Neural cell (in vitro differentiated cells): ENCODE measurements around the gene CFAP300. TPM values are rescaled to one million over a fixed set of nuclear protein-coding genes. Genes with fewer than 3 reads are reported as not detected.

Experiments used
- H2AFZ ChIP-seq: fragments of 200-600, 300-800 bp; sonication (generic), shearing (Covaris generic); 2 replicates; pipeline ENCODE4 v1.6.0; 2014; ENCODE audit warnings: low read depth, mild to moderate bottlenecking, antibody characterized with exemption, low read length, moderate library complexity
- H3F3A ChIP-seq: fragments of 200-600 bp; shearing (Covaris generic); 2 replicates; pipeline ENCODE4 v1.6.1; 2016; ENCODE audit warnings: mild to moderate bottlenecking, moderate library complexity, mixed read lengths, antibody characterized with exemption, low read length; ENCODE audit not compliant: insufficient read depth, poor library complexity, severe bottlenecking
- H3K27ac ChIP-seq: fragments of 200-600, 300-800 bp; sonication (generic), shearing (Covaris generic); 2 replicates; pipeline ENCODE4 v1.5.1; 2014; ENCODE audit warnings: mild to moderate bottlenecking, low read length, moderate library complexity
- H3K27me3 ChIP-seq: fragments of 300-800, 200-600 bp; sonication (generic), shearing (Covaris generic); 2 replicates; pipeline ENCODE4 v1.6.0; 2014; ENCODE audit warnings: mild to moderate bottlenecking, low read depth, low read length, moderate library complexity; ENCODE audit not compliant: insufficient read depth
- H3K36me3 ChIP-seq: fragments of 300-800, 200-600 bp; sonication (generic), shearing (Covaris generic); 2 replicates; pipeline ENCODE4 v1.5.1; 2014; ENCODE audit warnings: mild to moderate bottlenecking, antibody characterized with exemption, low read length, moderate library complexity; ENCODE audit not compliant: insufficient read depth
- H3K4me2 ChIP-seq: fragments of 300-800, 200-600 bp; sonication (generic), shearing (Covaris generic); 2 replicates; pipeline ENCODE4 v1.6.0; 2014; ENCODE audit warnings: mild to moderate bottlenecking, low read length
- H3K4me3 ChIP-seq: fragments of 300-800, 200-600 bp; sonication (generic), shearing (Covaris generic); 2 replicates; pipeline ENCODE4 v1.5.1; 2014; ENCODE audit warnings: mild to moderate bottlenecking, low read length, moderate library complexity
- H3K79me2 ChIP-seq: fragments of 200-600 bp; shearing (Covaris generic); replicated peaks from 2 replicates; pipeline ENCODE4 v1.6.0; 2014; ENCODE audit warnings: mild to moderate bottlenecking, low read length, moderate library complexity; ENCODE audit not compliant: insufficient read depth
- H3K9ac ChIP-seq: fragments of 300-800, 200-600 bp; sonication (generic), shearing (Covaris generic); 2 replicates; pipeline ENCODE4 v1.6.1; 2016; ENCODE audit warnings: mild to moderate bottlenecking, low read length, mixed read lengths
- H3K9me2 ChIP-seq: fragments of 200-600 bp; shearing (Covaris generic); 2 replicates; pipeline ENCODE4 v1.6.1; 2016; ENCODE audit warnings: mild to moderate bottlenecking, low read length, mixed read lengths; ENCODE audit not compliant: insufficient read depth
- H3K9me3 ChIP-seq: fragments of 200-600, 300-800 bp; sonication (generic), shearing (Covaris generic); 2 replicates; pipeline ENCODE4 v1.6.1; 2016; ENCODE audit warnings: mild to moderate bottlenecking, mixed run types, low read length, moderate library complexity, mixed read lengths
- H4K20me1 ChIP-seq: fragments of 200-600 bp; shearing (Covaris generic); 2 replicates; pipeline ENCODE4 v1.6.1; 2016; ENCODE audit warnings: mild to moderate bottlenecking, mixed run types; ENCODE audit not compliant: insufficient read depth
- CTCF ChIP-seq: fragments of 450-650 bp; IDR thresholded peaks from 2 replicates; pipeline ENCODE4 v1.5.1; 2014; ENCODE audit warnings: antibody characterized with exemption, mild to moderate bottlenecking, moderate library complexity; ENCODE audit not compliant: poor library complexity, severe bottlenecking
- EP300 ChIP-seq: fragments of 450-650 bp; conservative IDR thresholded peaks from 2 replicates; pipeline ENCODE4 v1.6.1; 2014; ENCODE audit warnings: antibody characterized with exemption, mild to moderate bottlenecking, moderate library complexity; ENCODE audit not compliant: poor library complexity, severe bottlenecking
- EZH2 ChIP-seq: fragments of 200-600, 300-800 bp; shearing (Covaris generic), sonication (generic); IDR thresholded peaks from 2 replicates; pipeline ENCODE4 v1.6.1; 2014; ENCODE audit warnings: antibody characterized with exemption, low read length, borderline replicate concordance, mild to moderate bottlenecking; ENCODE audit not compliant: insufficient read depth, poor library complexity, severe bottlenecking
- MXI1 ChIP-seq: fragments of 450-650 bp; conservative IDR thresholded peaks from 2 replicates; pipeline ENCODE4 v1.6.1; 2014; ENCODE audit warnings: antibody characterized with exemption, mild to moderate bottlenecking; ENCODE audit not compliant: poor library complexity, severe bottlenecking
- POLR2AphosphoS5 ChIP-seq: IDR thresholded peaks from 2 replicates; pipeline ENCODE4 v1.6.1; 2012
- RAD21 ChIP-seq: fragments of 450-650 bp; conservative IDR thresholded peaks from 2 replicates; pipeline ENCODE4 v1.6.1; 2014; ENCODE audit warnings: antibody characterized with exemption, mild to moderate bottlenecking, moderate library complexity
- SMC3 ChIP-seq: fragments of 450-650 bp; conservative IDR thresholded peaks from 2 replicates; pipeline ENCODE4 v1.6.1; 2014; ENCODE audit warnings: antibody characterized with exemption, mild to moderate bottlenecking, moderate library complexity; ENCODE audit not compliant: poor library complexity
- TAF1 ChIP-seq: IDR thresholded peaks from 2 replicates; pipeline ENCODE4 v1.6.1; 2012; ENCODE audit warnings: low read depth
- polyA plus RNA-seq: library from polyadenylated mRNA; depleted of rRNA; stranded (reverse); fragments of >200 nt; gene quantifications from 2 replicates; pipeline ENCODE4 v1.2.3, GENCODE V29; 2014
- TF ChIP-seq, protein P1 (sequence below): IDR thresholded peaks from 2 replicates; pipeline ENCODE4 v1.6.1; 2012; ENCODE audit warnings: borderline replicate concordance

CFAP300 gene
- polyA plus RNA-seq, 1 donor from 2014 or later: not detected

- H3K36me3 ChIP-seq: no peaks in the 10 kb centered on the region
- H3K4me2 ChIP-seq: no peak overlapping the region
- no peak overlapping the region for H2AFZ ChIP-seq
- no peaks in the 10 kb centered on the region for H3K9me2 ChIP-seq
- no peaks in the 10 kb centered on the region for H3F3A ChIP-seq
- H3K9me3 ChIP-seq: no peaks in the 10 kb centered on the region
- no peak for TF ChIP-seq MXI1
- TF ChIP-seq, protein P1, sequence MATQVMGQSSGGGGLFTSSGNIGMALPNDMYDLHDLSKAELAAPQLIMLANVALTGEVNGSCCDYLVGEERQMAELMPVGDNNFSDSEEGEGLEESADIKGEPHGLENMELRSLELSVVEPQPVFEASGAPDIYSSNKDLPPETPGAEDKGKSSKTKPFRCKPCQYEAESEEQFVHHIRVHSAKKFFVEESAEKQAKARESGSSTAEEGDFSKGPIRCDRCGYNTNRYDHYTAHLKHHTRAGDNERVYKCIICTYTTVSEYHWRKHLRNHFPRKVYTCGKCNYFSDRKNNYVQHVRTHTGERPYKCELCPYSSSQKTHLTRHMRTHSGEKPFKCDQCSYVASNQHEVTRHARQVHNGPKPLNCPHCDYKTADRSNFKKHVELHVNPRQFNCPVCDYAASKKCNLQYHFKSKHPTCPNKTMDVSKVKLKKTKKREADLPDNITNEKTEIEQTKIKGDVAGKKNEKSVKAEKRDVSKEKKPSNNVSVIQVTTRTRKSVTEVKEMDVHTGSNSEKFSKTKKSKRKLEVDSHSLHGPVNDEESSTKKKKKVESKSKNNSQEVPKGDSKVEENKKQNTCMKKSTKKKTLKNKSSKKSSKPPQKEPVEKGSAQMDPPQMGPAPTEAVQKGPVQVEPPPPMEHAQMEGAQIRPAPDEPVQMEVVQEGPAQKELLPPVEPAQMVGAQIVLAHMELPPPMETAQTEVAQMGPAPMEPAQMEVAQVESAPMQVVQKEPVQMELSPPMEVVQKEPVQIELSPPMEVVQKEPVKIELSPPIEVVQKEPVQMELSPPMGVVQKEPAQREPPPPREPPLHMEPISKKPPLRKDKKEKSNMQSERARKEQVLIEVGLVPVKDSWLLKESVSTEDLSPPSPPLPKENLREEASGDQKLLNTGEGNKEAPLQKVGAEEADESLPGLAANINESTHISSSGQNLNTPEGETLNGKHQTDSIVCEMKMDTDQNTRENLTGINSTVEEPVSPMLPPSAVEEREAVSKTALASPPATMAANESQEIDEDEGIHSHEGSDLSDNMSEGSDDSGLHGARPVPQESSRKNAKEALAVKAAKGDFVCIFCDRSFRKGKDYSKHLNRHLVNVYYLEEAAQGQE: no peak
- TF ChIP-seq TAF1: no peak
- no peak for TF ChIP-seq CTCF
- TF ChIP-seq RAD21: no peak
- no peak for TF ChIP-seq EZH2
- no peak for TF ChIP-seq POLR2AphosphoS5
- TF ChIP-seq EP300: no peak
- no peak for TF ChIP-seq SMC3
- peaks cover 3% of the 10 kb centered on the region for H3K27me3 ChIP-seq
- peaks cover 27% of the 10 kb centered on the region for H3K79me2 ChIP-seq
- H3K4me3 ChIP-seq: no peak overlapping the region
- H3K9ac ChIP-seq: no peak overlapping the region
- H3K27ac ChIP-seq: no peak overlapping the region
- no peaks in the 10 kb centered on the region for H4K20me1 ChIP-seq
These were observed 70.4 kb downstream of the CFAP300 start for GRCh38 chr11:102117472-102118113.

GRCh38 chr11:102118937-102119336 lies 71.7 kb downstream of the CFAP300 start:
- Histone ChIP-seq H4K20me1 (no peaks in the 10 kb centered on the region), H2AFZ (no peak overlapping the region), H3K36me3 (no peaks in the 10 kb centered on the region), H3K27ac (no peak overlapping the region), H3K9me2 (no peaks in the 10 kb centered on the region), H3K9ac (no peak overlapping the region), H3K4me2 (no peak overlapping the region), H3K79me2 (peaks cover 21% of the 10 kb centered on the region), H3F3A (no peaks in the 10 kb centered on the region), H3K9me3 (no peaks in the 10 kb centered on the region), H3K4me3 (no peak overlapping the region), H3K27me3 (no peaks in the 10 kb centered on the region)
- TF ChIP-seq EP300 (no peak), CTCF (no peak), RAD21 (no peak), POLR2AphosphoS5 (no peak), TAF1 (no peak), SMC3 (no peak), MXI1 (no peak), EZH2 (no peak)
- TF ChIP-seq, protein P1: no peak
